Fibroblast of lung (primary cell): Measurements from ENCODE around the gene MTA1.

Experiments
- EZH2 ChIP-seq: IDR thresholded peaks from 2 replicates; pipeline ENCODE4 v1.5.1; 2012; ENCODE audit warnings: low read length, control low read depth, mild to moderate bottlenecking; ENCODE audit errors: missing control alignments
- TF ChIP-seq, protein P1 (sequence below), 2 donors: IDR thresholded peaks in 1 of 2; conservative IDR thresholded peaks in 1 of 2; 1 replicate in 1 of 2; 2 replicates in 1 of 2; pipeline ENCODE4 v1.5.1; 2011 to 2012; ENCODE audit warnings: low read length in 2 of 2, control low read depth in 1 of 2, inconsistent platforms in 1 of 2, low read depth in 1 of 2, mild to moderate bottlenecking in 1 of 2

DNA sequence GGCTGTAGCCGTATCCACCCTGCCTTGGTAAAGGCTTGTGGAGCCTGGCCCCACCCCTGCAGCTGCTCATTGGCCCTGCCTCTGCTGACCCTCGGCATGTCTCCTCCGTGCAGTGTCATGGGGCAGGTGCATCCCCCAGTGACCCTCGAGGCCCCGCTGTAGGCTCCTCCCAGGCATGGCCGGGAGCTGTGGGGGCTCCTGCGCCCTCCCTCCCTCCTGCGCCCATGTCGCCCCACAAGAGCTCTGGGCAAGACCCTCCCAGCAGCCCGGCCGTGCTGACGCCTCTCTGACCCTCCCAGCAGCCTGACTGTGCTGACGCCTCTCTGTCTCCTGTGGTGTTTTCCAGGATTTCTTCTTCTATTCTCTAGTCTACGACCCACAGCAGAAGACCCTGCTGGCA, 34.2 kb downstream of the MTA1 start:
- TF ChIP-seq EZH2 = no peak
- TF ChIP-seq, protein P1, sequence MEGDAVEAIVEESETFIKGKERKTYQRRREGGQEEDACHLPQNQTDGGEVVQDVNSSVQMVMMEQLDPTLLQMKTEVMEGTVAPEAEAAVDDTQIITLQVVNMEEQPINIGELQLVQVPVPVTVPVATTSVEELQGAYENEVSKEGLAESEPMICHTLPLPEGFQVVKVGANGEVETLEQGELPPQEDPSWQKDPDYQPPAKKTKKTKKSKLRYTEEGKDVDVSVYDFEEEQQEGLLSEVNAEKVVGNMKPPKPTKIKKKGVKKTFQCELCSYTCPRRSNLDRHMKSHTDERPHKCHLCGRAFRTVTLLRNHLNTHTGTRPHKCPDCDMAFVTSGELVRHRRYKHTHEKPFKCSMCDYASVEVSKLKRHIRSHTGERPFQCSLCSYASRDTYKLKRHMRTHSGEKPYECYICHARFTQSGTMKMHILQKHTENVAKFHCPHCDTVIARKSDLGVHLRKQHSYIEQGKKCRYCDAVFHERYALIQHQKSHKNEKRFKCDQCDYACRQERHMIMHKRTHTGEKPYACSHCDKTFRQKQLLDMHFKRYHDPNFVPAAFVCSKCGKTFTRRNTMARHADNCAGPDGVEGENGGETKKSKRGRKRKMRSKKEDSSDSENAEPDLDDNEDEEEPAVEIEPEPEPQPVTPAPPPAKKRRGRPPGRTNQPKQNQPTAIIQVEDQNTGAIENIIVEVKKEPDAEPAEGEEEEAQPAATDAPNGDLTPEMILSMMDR (conservative IDR thresholded peaks at IDR 0.05 in 1 of 2, IDR thresholded peaks at IDR 0.05 in 1 of 2; ENCODE audit: low read depth in 1 of 2, low read length in 2 of 2) = no peak
